Keratinocyte (primary cell): Measurements from ENCODE around the gene MCUB.

Experiments used
- CTCF ChIP-seq, 3 experiments: IDR thresholded peaks in 1 of 3; conservative IDR thresholded peaks in 1 of 3; optimal IDR thresholded peaks in 1 of 3; 2 replicates in 2 of 3; 3 replicates in 1 of 3; pipeline versions ENCODE3 to v1.5.1; 2011; ENCODE audit warnings: low read length in 3 of 3, mild to moderate bottlenecking in 3 of 3, moderate library complexity in 2 of 3, control low read depth in 1 of 3, inconsistent platforms in 1 of 3; ENCODE audit not compliant: insufficient read depth in 2 of 3; ENCODE audit errors: extremely low read depth in 1 of 3
- EZH2 ChIP-seq: IDR thresholded peaks from one replicate; pipeline ENCODE4 v1.6.1; 2012; ENCODE audit warnings: inconsistent platforms, mild to moderate bottlenecking, low read length, moderate library complexity

GRCh38 chr4:109624536-109624935 is 64.5 kb downstream of the MCUB start:
- TF ChIP-seq CTCF (optimal IDR thresholded peaks at IDR 0.05 in 1 of 3, IDR thresholded peaks at IDR 0.05 in 1 of 3, conservative IDR thresholded peaks at IDR 0.05 in 1 of 3; ENCODE audit: extremely low read depth in 1 of 3, insufficient read depth in 2 of 3, low read length in 3 of 3) (no peak), EZH2 (no peak)
